Mesodermal cell (in vitro differentiated cells): Measurements from ENCODE around the gene C16orf95. TPM values are rescaled to one million over a fixed set of nuclear protein-coding genes. Genes with fewer than 3 reads are reported as not detected.
A peak's percentile ranks its signal among the peaks of the same experiment; 100 is the strongest.
"Not testable (repeated sequence)": the region's sequence is repeated elsewhere in the genome, so short reads cannot be mapped to it uniquely, and the experiment has no call there.

Experiments used
- H3K27ac ChIP-seq: 2 replicates; pipeline ENCODE4 v1.7.0; 2013; ENCODE audit warnings: mild to moderate bottlenecking, low read depth, low read length, moderate library complexity; ENCODE audit not compliant: severe bottlenecking
- H3K36me3 ChIP-seq: 2 replicates; pipeline ENCODE4 v1.7.1; 2013; ENCODE audit warnings: mild to moderate bottlenecking, low read length, moderate library complexity; ENCODE audit not compliant: control insufficient read depth, insufficient read depth
- H3K4me1 ChIP-seq: one replicate; pipeline ENCODE4 v1.7.1; 2013; ENCODE audit warnings: mild to moderate bottlenecking, low read length; ENCODE audit not compliant: insufficient read depth, control insufficient read depth, poor library complexity, severe bottlenecking
- H3K4me3 ChIP-seq: 2 replicates; pipeline ENCODE4 v1.7.0; 2013; ENCODE audit warnings: low read length, control low read depth, mild to moderate bottlenecking; ENCODE audit not compliant: insufficient read depth, poor library complexity, severe bottlenecking; ENCODE audit errors: extremely low read depth
- H3K9me3 ChIP-seq: 2 replicates; pipeline ENCODE4 v1.7.1; 2013; ENCODE audit warnings: mild to moderate bottlenecking, low read length, moderate library complexity; ENCODE audit not compliant: control insufficient read depth
- WGBS, 2 experiments: methylation state at CpG; one replicate each; pipeline ENCODE4 v1.1.5; 2013; ENCODE audit warnings: missing lambda C conversion rate in 2 of 2; ENCODE audit not compliant: insufficient coverage in 2 of 2; 5-methylcytosine and 5-hydroxymethylcytosine counted together
- polyA plus RNA-seq, 2 experiments: library from polyadenylated mRNA; stranded (reverse); fragments of 50-300 nt; gene quantifications; one replicate each; pipeline ENCODE4 v1.2.3, GENCODE V29; 2013

The C16orf95 gene, protein sequence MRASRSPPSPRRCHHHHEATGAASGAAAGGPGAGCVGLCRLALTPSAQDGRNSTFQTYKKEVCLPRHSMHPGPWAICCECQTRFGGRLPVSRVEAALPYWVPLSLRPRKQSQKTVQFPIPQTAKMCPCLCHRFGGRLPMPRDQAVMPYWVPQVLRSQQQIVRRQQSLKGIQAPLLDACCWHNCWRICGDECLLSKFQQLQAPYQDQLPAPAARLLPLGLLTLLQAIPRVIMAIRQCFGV
- polyA plus RNA-seq (2013, experiment 1 of 2), result 6.7 TPM
- polyA plus RNA-seq (2013, experiment 2 of 2), result 5.7 TPM

DNA sequence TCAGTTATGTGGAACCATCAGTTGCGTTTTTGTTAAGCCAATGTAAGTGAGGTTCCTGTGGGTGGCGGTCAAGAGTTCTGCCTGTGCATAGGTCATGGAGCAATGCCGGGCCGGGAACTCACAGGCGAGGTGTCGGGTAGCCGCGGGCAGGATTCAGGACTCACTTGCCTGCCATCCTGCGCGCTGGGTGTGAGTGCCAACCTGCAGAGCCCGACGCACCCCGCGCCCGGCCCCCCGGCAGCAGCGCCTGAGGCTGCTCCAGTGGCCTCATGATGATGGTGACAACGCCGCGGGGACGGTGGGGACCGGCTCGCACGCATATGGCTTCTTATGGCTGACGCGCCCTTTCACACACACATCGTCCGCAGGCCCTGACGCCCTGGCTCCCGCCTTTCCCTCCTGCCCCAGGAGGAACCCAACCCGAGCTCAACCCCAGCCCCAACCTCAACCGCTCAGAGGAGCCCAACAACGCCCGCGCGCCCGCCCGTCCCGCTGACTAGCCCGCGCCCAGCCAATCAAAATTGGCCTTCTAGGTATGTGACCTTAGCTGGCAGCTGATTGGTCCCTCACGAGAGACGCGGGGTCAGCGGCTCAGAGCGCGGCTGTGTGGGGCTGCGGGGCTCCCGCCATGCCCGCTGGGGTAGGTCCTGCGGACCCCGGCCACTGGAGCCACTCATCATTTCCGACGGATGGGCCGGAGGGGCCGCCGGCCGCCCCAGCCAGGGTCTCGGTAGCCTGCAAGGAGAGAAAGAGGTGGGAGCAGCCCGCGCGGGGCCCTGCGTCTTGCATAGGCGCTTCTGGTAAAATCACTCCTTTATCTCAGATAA, at the start of gene C16orf95:
TSS of gene C16orf95 (minus strand) at position 470 of the 827 bp plus-strand sequence. CDS start at position 320, 150 bp downstream.
- Histone ChIP-seq H3K4me3 (peak within 1 kb of the TSS; percentile 94), H3K36me3 (no peaks in the 10 kb centered on the region)
- WGBS, 2 experiments, result 0 to 1% methylated on average over 38 to 55 of the region's 64 CpGs

DNA sequence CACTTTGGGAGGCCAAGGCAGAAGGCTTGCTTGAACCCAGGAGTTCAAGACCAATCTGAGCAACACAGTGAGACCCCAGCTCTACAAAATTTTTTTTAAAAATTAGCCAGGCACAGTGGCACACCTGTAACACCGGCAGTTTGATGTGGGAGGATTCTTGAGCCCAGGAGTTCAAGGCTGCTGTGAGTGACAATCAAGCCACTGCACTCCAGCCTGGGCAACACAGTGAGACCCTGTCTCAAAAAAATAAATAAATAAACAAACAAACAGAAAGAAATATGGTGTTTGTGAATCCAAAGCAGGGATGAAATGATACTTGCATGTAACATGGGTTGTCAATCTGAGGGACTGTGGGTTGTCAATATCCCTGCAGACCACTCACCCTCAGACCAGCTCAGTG, 49.7 kb upstream of the C16orf95 start:
- Histone ChIP-seq H3K36me3 (peaks cover 19% of the 10 kb centered on the region), H3K4me3 (no peak overlapping the region), H3K27ac (no peak overlapping the region), H3K9me3 (no peaks in the 10 kb centered on the region), H3K4me1 (peaks cover 4% of the 10 kb centered on the region)
- WGBS, 2 experiments, result 83% methylated on average over 1 of the region's 1 CpG; no CpG with 5 or more reads in 1 of the 2 experiments

More for the DNA sequence above, at the start of gene C16orf95:
- Histone ChIP-seq H3K27ac (peak within 1 kb of the TSS; percentile 89), H3K9me3 (no peaks in the 10 kb centered on the region), H3K4me1 (no peaks in the 10 kb centered on the region)

DNA sequence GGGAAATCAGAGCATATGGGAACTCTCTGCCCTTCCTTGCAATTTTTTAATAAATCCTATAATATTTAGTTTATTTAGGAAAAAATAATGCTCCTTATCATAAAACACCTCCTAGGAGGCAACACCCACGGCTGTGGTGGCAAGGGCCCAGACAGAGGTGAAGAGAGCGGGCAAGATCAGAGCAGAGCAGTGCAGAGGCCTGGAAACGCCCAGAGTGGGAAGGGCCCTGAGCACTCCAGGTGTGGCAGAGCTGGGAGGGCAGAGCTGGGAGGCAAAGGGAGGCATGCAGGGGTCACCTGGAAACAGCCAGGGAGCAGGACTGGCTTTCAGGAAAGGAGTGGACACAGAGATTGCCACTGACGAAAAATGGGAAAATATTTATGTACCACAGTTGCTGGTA, 49.1 kb upstream of the C16orf95 start:
- H3K9me3 ChIP-seq, result no peaks in the 10 kb centered on the region
- peaks cover 4% of the 10 kb centered on the region for H3K4me1 ChIP-seq
- 89 to 94% methylated on average over 3 to 4 of the region's 4 CpGs for WGBS, 2 experiments
- H3K36me3 ChIP-seq, result peaks cover 25% of the 10 kb centered on the region
- no peak overlapping the region for H3K4me3 ChIP-seq
- no peak overlapping the region for H3K27ac ChIP-seq

DNA sequence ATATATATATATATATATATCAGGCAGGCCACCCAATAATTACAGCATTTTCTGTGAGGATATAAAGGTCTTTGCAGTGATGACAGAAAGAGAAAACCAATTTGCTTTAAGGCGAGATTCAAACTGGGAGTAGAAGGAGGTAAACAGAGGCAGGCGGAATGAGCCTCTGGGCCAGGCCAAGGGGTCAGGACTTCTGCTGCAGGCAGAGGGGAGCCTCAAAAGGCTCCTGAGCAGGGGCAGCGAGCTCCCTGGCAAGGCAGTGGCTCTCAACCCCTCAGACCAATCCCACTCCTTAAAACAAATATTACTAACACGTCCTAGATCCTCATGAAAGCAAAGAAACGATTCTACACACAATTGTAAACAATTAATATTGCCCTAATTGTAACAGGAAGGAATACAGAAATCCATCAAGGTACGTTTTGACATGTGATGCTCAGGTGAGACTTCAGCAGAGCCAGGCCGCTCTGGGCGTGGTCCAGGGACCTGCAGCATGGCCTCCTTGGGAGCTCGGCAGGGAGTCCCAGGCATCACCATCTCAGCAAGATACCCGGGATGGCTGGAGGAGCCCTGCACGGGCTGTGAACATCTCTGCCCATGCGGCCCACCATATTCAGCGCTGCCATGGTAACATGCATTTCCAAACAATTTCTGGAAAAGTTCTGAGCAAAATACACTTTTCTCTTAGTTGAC, 48.0 kb upstream of the C16orf95 start:
- peaks cover 35% of the 10 kb centered on the region for H3K36me3 ChIP-seq
- H3K27ac ChIP-seq, result no peak overlapping the region
- H3K4me1 ChIP-seq, result peaks cover 4% of the 10 kb centered on the region
- no peak overlapping the region for H3K4me3 ChIP-seq
- WGBS, 2 experiments, result 87 to 96% methylated on average over 8 to 10 of the region's 13 CpGs
- H3K9me3 ChIP-seq, result no peaks in the 10 kb centered on the region

DNA sequence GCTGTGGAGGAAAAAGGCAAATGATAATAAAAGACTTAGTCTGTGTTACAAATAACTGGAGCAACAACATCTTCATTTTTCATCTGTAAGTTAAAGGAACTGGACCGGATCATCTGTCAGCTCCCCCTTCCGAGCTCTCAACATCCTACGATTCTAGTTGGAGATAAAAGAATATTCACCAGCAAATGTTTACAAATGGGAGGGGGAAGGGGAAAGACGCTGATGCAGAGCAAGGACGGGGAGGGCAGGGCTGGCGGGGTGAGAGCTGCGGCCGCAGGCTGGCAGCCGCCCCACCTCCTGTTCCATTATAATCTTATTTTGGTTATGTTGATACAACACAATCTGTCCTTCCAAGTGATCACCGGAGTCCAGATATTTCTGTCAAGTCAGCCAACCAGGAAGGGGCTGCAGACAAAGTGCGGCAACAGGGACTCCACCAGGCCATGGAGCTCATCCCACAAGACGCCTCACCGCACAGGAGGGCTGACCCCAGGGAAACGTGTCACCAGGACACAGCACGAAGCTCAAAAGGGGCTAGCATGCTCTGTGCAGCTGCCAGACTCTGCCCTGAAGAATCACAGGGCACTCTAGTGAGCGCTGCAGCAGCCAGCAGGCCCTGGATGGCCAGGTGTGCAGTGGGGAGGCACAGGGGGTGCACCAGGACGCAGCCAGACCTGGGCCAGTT, 46.7 kb upstream of the C16orf95 start:
- Histone ChIP-seq H3K4me1 (peaks cover 4% of the 10 kb centered on the region), H3K9me3 (no peaks in the 10 kb centered on the region), H3K36me3 (peaks cover 48% of the 10 kb centered on the region), H3K27ac (no peak overlapping the region), H3K4me3 (no peak overlapping the region)
- WGBS, 2 experiments, result 93 to 100% methylated on average over 4 to 10 of the region's 17 CpGs

DNA sequence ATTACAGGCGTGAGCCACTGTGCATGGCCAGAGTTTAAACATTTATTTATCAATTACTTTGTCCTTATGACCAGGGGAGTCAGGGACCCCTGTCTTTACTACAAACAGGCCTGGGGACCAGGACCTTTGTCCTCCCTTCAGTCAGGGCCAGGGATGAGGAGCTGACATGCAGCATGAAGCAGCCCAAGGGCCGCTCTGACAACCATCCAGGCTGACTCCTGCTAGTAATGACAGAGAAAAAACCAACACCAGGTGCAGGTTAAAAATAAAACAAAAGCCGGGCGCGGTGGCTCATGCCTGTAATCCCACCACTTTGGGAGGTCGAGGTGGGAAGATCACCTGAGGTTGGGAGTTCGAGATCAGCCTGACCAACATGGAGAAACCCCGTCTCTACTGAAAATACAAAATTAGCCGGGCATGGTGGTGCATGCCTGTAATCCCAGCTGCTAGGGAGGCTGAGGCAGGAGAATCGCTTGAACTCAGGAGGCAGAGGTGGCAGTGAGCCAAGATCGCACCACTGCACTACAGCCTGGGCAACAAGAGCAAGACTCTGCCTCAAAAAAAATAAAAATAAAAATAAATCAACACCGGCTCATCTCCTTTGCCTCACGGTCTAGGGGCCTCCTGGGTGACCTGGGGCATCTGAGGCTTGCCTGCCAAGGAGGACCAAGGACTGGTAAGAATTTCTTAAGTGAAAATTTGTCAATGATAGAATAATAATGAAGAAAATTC, 45.8 kb upstream of the C16orf95 start:
- 98 to 99% methylated on average over 9 to 10 of the region's 13 CpGs for WGBS, 2 experiments
- not testable (repeated sequence) for H3K4me1 ChIP-seq, H3K27ac ChIP-seq, H3K4me3 ChIP-seq, H3K9me3 ChIP-seq
- peaks cover 57% of the 10 kb centered on the region for H3K36me3 ChIP-seq

DNA sequence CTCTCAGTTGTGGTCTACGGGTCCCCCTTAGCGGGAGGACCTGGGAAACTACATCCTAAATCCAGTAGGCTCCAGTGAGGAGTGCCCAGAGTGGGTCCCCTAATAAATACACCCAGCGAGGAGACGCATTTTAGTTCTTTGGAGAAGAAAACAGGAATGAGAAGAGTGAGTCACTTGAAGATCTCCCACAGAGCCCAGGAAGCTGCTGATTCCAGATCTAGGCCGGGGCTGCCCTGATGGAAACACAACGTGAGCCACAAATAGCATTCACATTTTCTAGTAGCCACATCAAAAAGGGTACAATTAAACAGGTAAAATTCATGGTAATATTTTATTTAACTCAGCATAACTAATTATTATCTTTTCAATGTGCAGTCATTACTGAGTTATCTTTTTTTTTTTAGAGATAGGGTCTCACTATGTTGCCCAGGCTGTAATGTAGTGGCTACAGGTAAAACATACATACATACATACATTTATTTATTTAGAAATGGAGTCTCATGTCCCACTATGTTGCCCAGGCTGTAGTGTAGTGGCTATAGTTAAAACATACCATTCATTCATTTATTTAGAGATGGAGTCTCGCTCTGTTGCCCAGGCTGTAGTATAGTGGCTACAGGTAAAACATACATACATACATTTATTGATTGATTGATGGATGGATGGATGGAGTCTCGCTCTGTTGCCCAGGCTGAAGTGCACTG, 44.9 kb upstream of the C16orf95 start:
- Histone ChIP-seq H3K27ac (no peak overlapping the region), H3K36me3 (peaks cover 61% of the 10 kb centered on the region), H3K4me3 (no peak overlapping the region), H3K4me1 (peaks cover 4% of the 10 kb centered on the region), H3K9me3 (no peaks in the 10 kb centered on the region)
- 100% methylated on average over 4 of the region's 8 CpGs; no CpG with 5 or more reads in 1 of the 2 experiments for WGBS, 2 experiments

DNA sequence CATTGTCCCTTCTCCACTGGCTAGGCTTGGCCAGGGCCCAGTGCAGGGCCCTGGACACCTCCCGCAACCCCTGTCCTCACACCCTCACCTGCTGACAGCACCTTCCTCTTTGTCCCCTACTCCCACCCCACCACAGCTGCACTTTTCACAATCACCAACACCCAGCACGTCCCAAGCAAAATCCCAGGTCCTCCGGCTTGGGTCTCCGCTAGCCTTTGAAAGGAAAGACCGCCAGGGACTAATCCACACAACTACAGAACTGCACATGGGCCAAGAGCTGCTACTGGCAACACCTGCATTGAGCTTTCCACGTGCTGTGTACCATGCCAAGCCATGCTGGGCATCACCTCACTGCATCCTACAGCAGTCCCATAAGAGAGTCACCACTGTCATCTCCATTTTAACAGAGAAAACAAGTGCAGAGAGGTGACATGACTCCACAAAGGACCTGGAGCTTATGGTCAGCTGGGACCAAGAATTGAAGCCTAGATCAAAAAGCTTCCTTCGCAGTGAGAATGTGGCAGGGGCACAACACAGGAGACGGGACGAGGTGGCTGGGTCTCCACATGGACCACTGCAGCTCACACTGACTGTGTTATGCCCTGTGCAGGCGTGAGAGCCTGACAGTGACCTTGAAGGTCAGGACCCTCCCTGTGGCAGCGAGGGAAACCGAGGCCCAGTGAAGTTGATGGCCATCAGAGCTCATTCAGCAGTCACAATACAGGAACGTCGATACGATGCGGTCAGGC, 43.8 kb upstream of the C16orf95 start:
- H3K36me3 ChIP-seq, result peaks cover 58% of the 10 kb centered on the region
- 97% methylated on average over 14 to 16 of the region's 16 CpGs for WGBS, 2 experiments
- no peak overlapping the region for H3K27ac ChIP-seq
- H3K9me3 ChIP-seq, result no peaks in the 10 kb centered on the region
- H3K4me3 ChIP-seq, result no peak overlapping the region
- peaks cover 8% of the 10 kb centered on the region for H3K4me1 ChIP-seq

DNA sequence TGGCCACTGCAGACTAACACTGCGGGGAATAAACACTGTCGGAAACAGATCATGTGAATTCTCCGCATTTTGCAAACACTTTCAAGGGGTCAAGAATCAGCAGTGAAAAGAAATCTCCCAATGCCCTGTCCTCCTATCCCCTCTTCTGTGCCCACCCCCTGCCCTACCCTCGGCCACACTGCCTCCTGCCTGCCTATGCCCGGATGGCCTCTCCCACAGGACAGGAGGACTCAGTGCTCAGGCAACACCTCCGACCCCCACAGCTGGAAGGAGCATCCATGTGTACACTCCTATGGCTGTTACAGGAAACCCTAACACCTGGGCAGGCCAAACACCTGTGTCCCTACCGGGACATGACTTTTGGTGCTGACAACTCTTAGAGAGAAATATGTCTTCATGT, 41.9 kb upstream of the C16orf95 start:
- Histone ChIP-seq H3K9me3 (no peaks in the 10 kb centered on the region), H3K27ac (no peak overlapping the region), H3K4me1 (peaks cover 8% of the 10 kb centered on the region), H3K36me3 (peaks cover 65% of the 10 kb centered on the region), H3K4me3 (no peak overlapping the region)
- WGBS, 2 experiments, result 93 to 95% methylated on average over 6 to 7 of the region's 7 CpGs
